HEK293 (cell line): ENCODE measurements around the gene CDYL2.

Source experiments
- CTCF ChIA-PET: fragments of 350-600 bp; formaldehyde crosslinking; extraction: SDS; loops from one replicate; lab custom pipeline; 2021; ENCODE audit warnings: antibody characterized with exemption; lab: Yijun Ruan, JAX
- POLR2A ChIA-PET: fragments of 300-600 bp; formaldehyde crosslinking; extraction: SDS; loops from one replicate; lab custom pipeline; 2020; ENCODE audit warnings: antibody characterized with exemption, inconsistent platforms; lab: Yijun Ruan, JAX
- H3K27ac ChIP-seq: fragments of 200-500 bp; sonication (Bioruptor generic); 2 replicates; pipeline ENCODE4 v1.5.1; 2014; ENCODE audit warnings: low read depth, low read length, control low read depth, inconsistent platforms; ENCODE audit errors: extremely low read depth
- H3K36me3 ChIP-seq, 2 experiments: fragments of 200-500 bp in 1 of 2; sonication (Bioruptor generic) in 1 of 2; 1 replicate in 1 of 2; 2 replicates in 1 of 2; pipeline ENCODE4 v1.5.1; 2014 to 2017; ENCODE audit warnings: inconsistent platforms in 2 of 2, low read length in 2 of 2; ENCODE audit not compliant: control insufficient read depth in 2 of 2, insufficient read depth in 1 of 2
- H3K4me1 ChIP-seq: fragments of 200-500 bp; sonication (Bioruptor generic); 2 replicates; pipeline ENCODE4 v1.5.1; 2014; ENCODE audit warnings: mild to moderate bottlenecking, low read length, inconsistent platforms; ENCODE audit not compliant: control insufficient read depth, insufficient read depth
- H3K4me3 ChIP-seq: 2 replicates; pipeline ENCODE4 v1.5.1; 2011; ENCODE audit warnings: low read depth, mild to moderate bottlenecking, control low read depth, low read length, moderate library complexity
- H3K9me3 ChIP-seq: fragments of 200-500 bp; sonication (Bioruptor generic); 2 replicates; pipeline ENCODE4 v1.5.1; 2014; ENCODE audit warnings: low read depth, low read length, inconsistent platforms; ENCODE audit not compliant: control insufficient read depth, insufficient read depth
- GLIS2 ChIP-seq: fragments of 450-650 bp; formaldehyde crosslinking; IDR thresholded peaks from 2 replicates; pipeline ENCODE4 v1.5.1; 2016; ENCODE audit warnings: missing biosample characterization, missing genetic modification characterization
- KLF7 ChIP-seq: fragments of 450-650 bp; formaldehyde crosslinking; IDR thresholded peaks from 2 replicates; pipeline ENCODE4 v1.5.1; 2016; ENCODE audit warnings: missing biosample characterization, missing genetic modification characterization, borderline replicate concordance
- SCRT1 ChIP-seq: fragments of 450-650 bp; formaldehyde crosslinking; IDR thresholded peaks from 2 replicates; pipeline ENCODE4 v1.5.1; 2016; ENCODE audit warnings: missing biosample characterization, missing genetic modification characterization, borderline replicate concordance
- SP2 ChIP-seq: fragments of 450-650 bp; formaldehyde crosslinking; IDR thresholded peaks from 2 replicates; pipeline ENCODE4 v1.5.1; 2016; ENCODE audit warnings: missing biosample characterization, missing genetic modification characterization
- TRIM28 ChIP-seq: IDR thresholded peaks from 2 replicates; pipeline ENCODE4 v1.6.1; 2011; ENCODE audit warnings: low read length, control low read depth, borderline replicate concordance
- YY1 ChIP-seq: fragments of 450-650 bp; formaldehyde crosslinking; IDR thresholded peaks from 2 replicates; pipeline ENCODE4 v1.5.1; 2018; ENCODE audit warnings: missing biosample characterization, missing genetic modification characterization
- ZBTB8A ChIP-seq: fragments of 450-650 bp; formaldehyde crosslinking; IDR thresholded peaks from 2 replicates; pipeline ENCODE4 v1.5.1; 2016; ENCODE audit warnings: missing biosample characterization, missing genetic modification characterization
- ZNF175 ChIP-seq: fragments of 450-650 bp; formaldehyde crosslinking; IDR thresholded peaks from 2 replicates; pipeline ENCODE4 v1.5.1; 2016; ENCODE audit warnings: missing biosample characterization, missing genetic modification characterization
- ZNF23 ChIP-seq: fragments of 450-650 bp; formaldehyde crosslinking; IDR thresholded peaks from 2 replicates; pipeline ENCODE4 v1.5.1; 2016; ENCODE audit warnings: missing biosample characterization, missing genetic modification characterization, borderline replicate concordance
- ZNF544 ChIP-seq: fragments of 450-650 bp; formaldehyde crosslinking; IDR thresholded peaks from 2 replicates; pipeline ENCODE4 v1.5.0; 2017; ENCODE audit warnings: missing biosample characterization, missing genetic modification characterization
- ZNF549 ChIP-seq: fragments of 450-650 bp; IDR thresholded peaks from 2 replicates; pipeline ENCODE4 v1.5.1; 2018; ENCODE audit warnings: missing biosample characterization, missing genetic modification characterization, mild to moderate bottlenecking, inconsistent platforms, moderate library complexity
- ZNF600 ChIP-seq: fragments of 450-650 bp; formaldehyde crosslinking; IDR thresholded peaks from 2 replicates; pipeline ENCODE4 v1.5.1; 2016; ENCODE audit warnings: missing biosample characterization, missing genetic modification characterization
- ZNF623 ChIP-seq: fragments of 450-650 bp; formaldehyde crosslinking; IDR thresholded peaks from 2 replicates; pipeline ENCODE4 v1.5.1; 2016; ENCODE audit warnings: missing biosample characterization, missing genetic modification characterization
- TF ChIP-seq, protein P1 (sequence below): fragments of 450-650 bp; formaldehyde crosslinking; IDR thresholded peaks from 2 replicates; pipeline ENCODE4 v1.5.1; 2016; ENCODE audit warnings: missing biosample characterization, missing genetic modification characterization
- TF ChIP-seq, protein P2 (sequence below): fragments of 450-650 bp; formaldehyde crosslinking; IDR thresholded peaks from 2 replicates; pipeline ENCODE4 v1.5.1; 2016; ENCODE audit warnings: missing biosample characterization, missing genetic modification characterization
- TF ChIP-seq, protein P3 (sequence below): fragments of 450-650 bp; formaldehyde crosslinking; conservative IDR thresholded peaks from 2 replicates; pipeline ENCODE4 v1.5.1; 2016; ENCODE audit warnings: low read depth, missing biosample characterization, missing genetic modification characterization

The CDYL2 gene

DNA sequence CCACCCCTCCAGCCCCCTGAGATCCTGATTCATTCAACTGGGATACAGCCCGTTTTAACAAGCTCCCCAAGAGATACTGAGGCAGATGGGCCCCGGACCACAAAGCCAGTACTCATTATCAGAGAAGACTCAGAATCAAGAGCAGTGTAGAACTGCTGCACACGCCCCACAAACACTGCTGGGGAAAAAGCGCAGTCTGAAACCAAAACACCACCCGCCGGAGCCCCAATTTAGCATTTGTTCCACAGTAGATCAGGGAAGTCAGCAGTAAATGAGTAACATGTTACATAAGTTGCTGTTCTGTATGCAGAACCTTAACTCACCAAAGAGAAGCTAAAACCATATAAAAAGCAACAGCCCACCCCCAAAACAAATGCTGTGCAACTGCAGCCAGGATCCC is 123.6 kb downstream of the CDYL2 start (continued):
- TF ChIP-seq, protein P1, sequence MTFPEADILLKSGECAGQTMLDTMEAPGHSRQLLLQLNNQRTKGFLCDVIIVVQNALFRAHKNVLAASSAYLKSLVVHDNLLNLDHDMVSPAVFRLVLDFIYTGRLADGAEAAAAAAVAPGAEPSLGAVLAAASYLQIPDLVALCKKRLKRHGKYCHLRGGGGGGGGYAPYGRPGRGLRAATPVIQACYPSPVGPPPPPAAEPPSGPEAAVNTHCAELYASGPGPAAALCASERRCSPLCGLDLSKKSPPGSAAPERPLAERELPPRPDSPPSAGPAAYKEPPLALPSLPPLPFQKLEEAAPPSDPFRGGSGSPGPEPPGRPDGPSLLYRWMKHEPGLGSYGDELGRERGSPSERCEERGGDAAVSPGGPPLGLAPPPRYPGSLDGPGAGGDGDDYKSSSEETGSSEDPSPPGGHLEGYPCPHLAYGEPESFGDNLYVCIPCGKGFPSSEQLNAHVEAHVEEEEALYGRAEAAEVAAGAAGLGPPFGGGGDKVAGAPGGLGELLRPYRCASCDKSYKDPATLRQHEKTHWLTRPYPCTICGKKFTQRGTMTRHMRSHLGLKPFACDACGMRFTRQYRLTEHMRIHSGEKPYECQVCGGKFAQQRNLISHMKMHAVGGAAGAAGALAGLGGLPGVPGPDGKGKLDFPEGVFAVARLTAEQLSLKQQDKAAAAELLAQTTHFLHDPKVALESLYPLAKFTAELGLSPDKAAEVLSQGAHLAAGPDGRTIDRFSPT (tag by site-specific recombination), result no peak
- TF ChIP-seq SCRT1 (tag by site-specific recombination), result no peak
- TF ChIP-seq, protein P2, sequence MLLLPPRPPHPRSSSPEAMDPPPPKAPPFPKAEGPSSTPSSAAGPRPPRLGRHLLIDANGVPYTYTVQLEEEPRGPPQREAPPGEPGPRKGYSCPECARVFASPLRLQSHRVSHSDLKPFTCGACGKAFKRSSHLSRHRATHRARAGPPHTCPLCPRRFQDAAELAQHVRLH (tag by site-specific recombination), result no peak
- no peak for TF ChIP-seq ZNF23 (tag by site-specific recombination)
- no peak for TF ChIP-seq ZNF600
- no peak for TF ChIP-seq TRIM28
- no peak for TF ChIP-seq ZNF623
- TF ChIP-seq, all 188 proteins: peak for 0

DNA sequence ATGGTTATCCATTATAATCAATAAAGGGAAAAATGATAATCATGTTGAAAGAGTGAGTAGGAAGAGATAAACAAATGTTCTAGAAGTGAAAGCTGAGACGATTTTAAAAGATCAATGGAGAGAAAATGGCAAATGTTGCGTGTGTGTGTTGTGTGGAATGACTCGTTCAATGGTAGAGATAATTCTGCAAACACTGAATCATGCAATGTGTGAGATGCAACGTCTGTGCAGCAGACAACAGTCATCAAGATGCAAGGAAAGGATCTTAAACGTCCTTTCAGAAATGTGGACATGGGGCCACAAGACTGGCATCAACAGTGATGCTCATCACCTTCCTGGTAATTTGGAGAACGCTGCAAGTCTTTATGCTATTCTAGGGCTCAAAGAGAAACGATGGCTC is 124.4 kb downstream of the CDYL2 start:
- Histone ChIP-seq H3K36me3 (no peaks in the 10 kb centered on the region), H3K27ac (no peak overlapping the region), H3K9me3 (no peaks in the 10 kb centered on the region), H3K4me3 (no peak overlapping the region), H3K4me1 (no peaks in the 10 kb centered on the region)
- CTCF ChIA-PET, result no interaction called here
- POLR2A ChIA-PET, result no interaction called here
- TF ChIP-seq KLF7, result no peak
- TF ChIP-seq ZNF544 (tag by site-specific recombination), result no peak
- TF ChIP-seq ZNF175 (tag by site-specific recombination), result no peak
- TF ChIP-seq ZNF549 (tag by site-specific recombination), result no peak
- TF ChIP-seq, protein P3, sequence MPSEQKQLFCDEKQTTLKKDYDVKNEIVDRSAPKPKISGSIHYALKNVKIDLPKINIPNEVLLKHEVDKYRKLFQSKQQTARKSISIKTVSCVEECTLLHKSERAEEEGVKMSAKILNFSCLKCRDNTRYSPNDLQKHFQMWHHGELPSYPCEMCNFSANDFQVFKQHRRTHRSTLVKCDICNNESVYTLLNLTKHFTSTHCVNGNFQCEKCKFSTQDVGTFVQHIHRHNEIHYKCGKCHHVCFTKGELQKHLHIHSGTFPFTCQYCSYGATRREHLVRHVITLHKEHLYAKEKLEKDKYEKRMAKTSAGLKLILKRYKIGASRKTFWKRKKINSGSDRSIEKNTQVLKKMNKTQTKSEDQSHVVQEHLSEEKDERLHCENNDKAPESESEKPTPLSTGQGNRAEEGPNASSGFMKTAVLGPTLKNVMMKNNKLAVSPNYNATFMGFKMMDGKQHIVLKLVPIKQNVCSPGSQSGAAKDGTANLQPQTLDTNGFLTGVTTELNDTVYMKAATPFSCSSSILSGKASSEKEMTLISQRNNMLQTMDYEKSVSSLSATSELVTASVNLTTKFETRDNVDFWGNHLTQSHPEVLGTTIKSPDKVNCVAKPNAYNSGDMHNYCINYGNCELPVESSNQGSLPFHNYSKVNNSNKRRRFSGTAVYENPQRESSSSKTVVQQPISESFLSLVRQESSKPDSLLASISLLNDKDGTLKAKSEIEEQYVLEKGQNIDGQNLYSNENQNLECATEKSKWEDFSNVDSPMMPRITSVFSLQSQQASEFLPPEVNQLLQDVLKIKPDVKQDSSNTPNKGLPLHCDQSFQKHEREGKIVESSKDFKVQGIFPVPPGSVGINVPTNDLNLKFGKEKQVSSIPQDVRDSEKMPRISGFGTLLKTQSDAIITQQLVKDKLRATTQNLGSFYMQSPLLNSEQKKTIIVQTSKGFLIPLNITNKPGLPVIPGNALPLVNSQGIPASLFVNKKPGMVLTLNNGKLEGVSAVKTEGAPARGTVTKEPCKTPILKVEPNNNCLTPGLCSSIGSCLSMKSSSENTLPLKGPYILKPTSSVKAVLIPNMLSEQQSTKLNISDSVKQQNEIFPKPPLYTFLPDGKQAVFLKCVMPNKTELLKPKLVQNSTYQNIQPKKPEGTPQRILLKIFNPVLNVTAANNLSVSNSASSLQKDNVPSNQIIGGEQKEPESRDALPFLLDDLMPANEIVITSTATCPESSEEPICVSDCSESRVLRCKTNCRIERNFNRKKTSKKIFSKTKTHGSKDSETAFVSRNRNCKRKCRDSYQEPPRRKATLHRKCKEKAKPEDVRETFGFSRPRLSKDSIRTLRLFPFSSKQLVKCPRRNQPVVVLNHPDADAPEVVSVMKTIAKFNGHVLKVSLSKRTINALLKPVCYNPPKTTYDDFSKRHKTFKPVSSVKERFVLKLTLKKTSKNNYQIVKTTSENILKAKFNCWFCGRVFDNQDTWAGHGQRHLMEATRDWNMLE (tag by site-specific recombination), result no peak
- no peak for TF ChIP-seq YY1 (tag by site-specific recombination)
- TF ChIP-seq TRIM28, result no peak
- TF ChIP-seq ZBTB8A (tag by site-specific recombination), result no peak
- TF ChIP-seq, all 188 proteins: peak for 0

DNA sequence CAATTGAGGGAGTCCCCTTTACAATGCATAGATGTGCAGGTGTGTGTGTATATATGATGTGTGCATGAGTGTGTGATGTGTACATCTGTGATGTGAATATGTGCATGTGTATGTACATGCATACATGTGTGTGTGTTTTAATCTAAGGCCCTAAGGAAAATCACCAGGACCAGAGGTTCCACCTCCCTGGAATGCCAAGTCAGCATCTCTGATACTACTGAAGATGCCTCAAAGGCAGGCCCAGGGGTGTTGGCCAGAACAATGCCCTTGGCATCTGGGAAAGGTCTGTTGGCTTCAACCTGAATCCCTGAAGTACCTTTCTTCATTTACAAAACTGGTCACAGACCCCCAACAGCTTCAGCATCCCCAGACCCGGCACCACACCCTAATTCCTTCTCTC is 129.5 kb downstream of the CDYL2 start:
- no peak for TF ChIP-seq ZBTB8A (tag by site-specific recombination)
- no peak for TF ChIP-seq GLIS2 (tag by site-specific recombination)
- TF ChIP-seq KLF7, result no peak
- TF ChIP-seq SP2 (tag by site-specific recombination), result no peak
- Histone ChIP-seq H3K27ac (no peak overlapping the region), H3K4me1 (no peaks in the 10 kb centered on the region), H3K9me3 (no peaks in the 10 kb centered on the region), H3K36me3 (no peaks in the 10 kb centered on the region), H3K4me3 (no peak overlapping the region)
- CTCF ChIA-PET, result no interaction called here
- POLR2A ChIA-PET, result no interaction called here
